B cell (primary cell): ENCODE results near the gene AEN. TPM values are rescaled to one million over a fixed set of nuclear protein-coding genes. Genes with fewer than 3 reads are reported as not detected.

Experiments
- ATAC-seq: fragments of 200-7000 bp; cut with Tn5 transposase; one replicate; pipeline ENCODE4 v1.10.0; 2021; ENCODE audit warnings: low read depth, mild to moderate bottlenecking, moderate number of reproducible peaks, moderate library complexity
- CTCF ChIA-PET: fragments of 350-600 bp; sonication (Branson Sonifier 250); formaldehyde crosslinking; loops from one replicate; lab custom pipeline; 2021; ENCODE audit warnings: antibody characterized with exemption, inconsistent platforms; lab: Charles Lee
- POLR2A ChIA-PET: fragments of 350-600 bp; sonication (Branson Sonifier 250); formaldehyde crosslinking; loops from one replicate; lab custom pipeline; 2021; ENCODE audit warnings: antibody characterized with exemption; lab: Charles Lee
- DNase-seq: peaks from one replicate; pipeline ENCODE4 v3.0.0; 2013
- H2AFZ ChIP-seq: 2 replicates; pipeline ENCODE4 v1.6.1; 2012; ENCODE audit warnings: mild to moderate bottlenecking, low read depth, low read length; ENCODE audit not compliant: insufficient read depth, poor library complexity, severe bottlenecking
- H3K27ac ChIP-seq, 2 donors: 1 replicate in 1 of 2; 2 replicates in 1 of 2; pipeline ENCODE4 v1.5.1; 2012 to 2013; ENCODE audit warnings: low read length in 2 of 2, mild to moderate bottlenecking in 2 of 2, moderate library complexity in 1 of 2
- H3K27me3 ChIP-seq, 4 experiments: fragments of 200-600 bp in 1 of 4; sonication (generic) in 1 of 4; replicated peaks in 1 of 4; 1 replicate in 2 of 4; 2 replicates in 2 of 4; pipeline versions ENCODE4 v1.6.1 to v1.7.0; 2013 to 2016; ENCODE audit warnings: low read length in 3 of 4, mild to moderate bottlenecking in 2 of 4, mixed read lengths in 1 of 4, moderate library complexity in 1 of 4; ENCODE audit not compliant: insufficient read depth in 4 of 4, control insufficient read depth in 3 of 4; ENCODE audit errors: control extremely low read depth in 1 of 4
- H3K36me3 ChIP-seq, 2 experiments: replicated peaks in 1 of 2; 1 replicate in 1 of 2; 2 replicates in 1 of 2; pipeline versions ENCODE4 v1.6.1 to v1.7.1; 2013; ENCODE audit warnings: low read length in 1 of 2; ENCODE audit not compliant: insufficient read depth in 2 of 2, control insufficient read depth in 1 of 2; ENCODE audit errors: control extremely low read depth in 1 of 2, extremely low read depth in 1 of 2
- H3K4me1 ChIP-seq, 2 donors: fragments of 200-600 bp in 1 of 2; sonication (generic) in 1 of 2; 1 replicate in 1 of 2; 2 replicates in 1 of 2; pipeline versions ENCODE4 v1.5.1 to v1.6.1; 2013 to 2017; ENCODE audit warnings: low read length in 2 of 2; ENCODE audit not compliant: control insufficient read depth in 2 of 2, insufficient read depth in 2 of 2
- H3K4me2 ChIP-seq: replicated peaks from 2 replicates; pipeline ENCODE3; 2012; ENCODE audit warnings: mild to moderate bottlenecking, low read depth, low read length; ENCODE audit not compliant: poor library complexity, severe bottlenecking
- H3K4me3 ChIP-seq, 5 experiments: fragments of 200-600 bp in 1 of 5; sonication (generic) in 1 of 5; 1 replicate in 3 of 5; 2 replicates in 2 of 5; pipeline versions ENCODE4 v1.5.1 to v1.7.0; 2011 to 2016; ENCODE audit warnings: low read length in 4 of 5, mild to moderate bottlenecking in 4 of 5, low read depth in 2 of 5, control low read depth in 1 of 5, moderate library complexity in 1 of 5; ENCODE audit not compliant: insufficient read depth in 1 of 5; ENCODE audit errors: control extremely low read depth in 1 of 5, extremely low read depth in 1 of 5
- H3K79me2 ChIP-seq: fragments of 200-600 bp; sonication (generic); one replicate; pipeline ENCODE4 v1.6.0; 2016; ENCODE audit warnings: low read length; ENCODE audit not compliant: control insufficient read depth, insufficient read depth
- H3K9ac ChIP-seq: fragments of 200-600 bp; sonication (generic); 2 replicates; pipeline ENCODE4 v1.6.1; 2017; ENCODE audit warnings: mild to moderate bottlenecking, low read length, moderate library complexity
- H3K9me3 ChIP-seq, 3 donors: one replicate each; pipeline versions ENCODE4 v1.6.1 to v1.7.1; 2013; ENCODE audit warnings: low read length in 2 of 3; ENCODE audit not compliant: control insufficient read depth in 2 of 3, insufficient read depth in 1 of 3; ENCODE audit errors: control extremely low read depth in 1 of 3
- H4K20me1 ChIP-seq: 2 replicates; pipeline ENCODE4 v1.6.0; 2012; ENCODE audit warnings: mild to moderate bottlenecking, low read length; ENCODE audit not compliant: insufficient read depth, control insufficient read depth, poor library complexity, severe bottlenecking
- H3K27ac Mint-ChIP-seq: one replicate; pipeline ENCODE4 v1.8.0; 2021; ENCODE audit warnings: mixed read lengths
- H3K27me3 Mint-ChIP-seq: one replicate; pipeline ENCODE4 v1.8.0; 2021; ENCODE audit warnings: mixed read lengths
- H3K4me1 Mint-ChIP-seq: one replicate; pipeline ENCODE4 v1.8.0; 2021; ENCODE audit warnings: mixed read lengths
- H3K4me3 Mint-ChIP-seq: one replicate; pipeline ENCODE4 v1.8.0; 2021; ENCODE audit warnings: mixed read lengths
- H3K9me3 Mint-ChIP-seq: one replicate; pipeline ENCODE4 v1.8.0; 2022; ENCODE audit warnings: mixed read lengths; ENCODE audit not compliant: insufficient read depth
- EZH2 ChIP-seq: IDR thresholded peaks from 2 replicates; pipeline ENCODE4 v1.6.1; 2012; ENCODE audit warnings: borderline replicate concordance, low read depth, mild to moderate bottlenecking, moderate library complexity, low read length; ENCODE audit not compliant: insufficient read depth, poor library complexity, severe bottlenecking
- WGBS: methylation state at CpG from one replicate; pipeline ENCODE4 v1.1.5; 2013; ENCODE audit warnings: missing lambda C conversion rate; ENCODE audit not compliant: insufficient coverage; 5-methylcytosine and 5-hydroxymethylcytosine counted together
- intact Hi-C: fragments of 100-400 bp; cut with micrococcal nuclease; formaldehyde crosslinking; loops from one replicate; pipeline ENCODE4 v1.10.0; 2022
- polyA plus RNA-seq: library from polyadenylated mRNA; depleted of rRNA; stranded (reverse); fragments of >200 nt; gene quantifications from 2 replicates; pipeline ENCODE4 v1.2.3, GENCODE V29; 2012
- total RNA-seq, 2 donors: library from RNA; stranded (reverse); fragments of 120-200 nt in 1 of 2; gene quantifications; 1 replicate in 1 of 2; 2 replicates in 1 of 2; pipeline versions ENCODE4 v1.2.3 to v1.2.4, GENCODE V29; 2013 to 2022
- TF ChIP-seq, protein P1 (sequence below): fragments of 200-600 bp; IDR thresholded peaks from one replicate; pipeline ENCODE4 v1.8.0; 2022; ENCODE audit warnings: antibody characterized with exemption, mild to moderate bottlenecking

AEN gene
- total and polyA plus RNA-seq, 2 donors (not counting 1 experiment from before 2014, with no cell fraction given) = 18.5 to 42.9 TPM

- H3K27me3 Mint-ChIP-seq = peaks cover 76% of the 10 kb centered on the region
- Histone ChIP-seq H3K27me3 (peaks cover 0 to 67% (median 44%) of the 10 kb centered on the region in 4 experiments), H3K27ac (no peak overlapping the region), H2AFZ (no peak overlapping the region), H3K79me2 (no peaks in the 10 kb centered on the region), H4K20me1 (no peaks in the 10 kb centered on the region), H3K9ac (no peak overlapping the region), H3K4me1 (peaks cover 19% of the 10 kb centered on the region in 2 donors), H3K9me3 (peaks cover 0 to 22% (median 0%) of the 10 kb centered on the region in 3 donors), H3K4me3 (no peak overlapping the region), H3K36me3 (no peaks in the 10 kb centered on the region), H3K4me2 (no peak overlapping the region)
- ChIA-PET POLR2A (no interaction called here), CTCF (interaction anchor here (2.0 to 3.5 kb wide), 2 partner anchors 16 to 30 kb away, joined by 5 to 13 read pairs; partner anchors contain the start of gene ISG20)
- no peak overlapping the region for H3K27ac Mint-ChIP-seq
- ATAC-seq (no peak), DNase-seq (no peak)
- 62% methylated on average over 3 of the region's 4 CpGs for WGBS
- no peak overlapping the region for H3K4me3 Mint-ChIP-seq
- H3K9me3 Mint-ChIP-seq = no peaks in the 10 kb centered on the region
- peaks cover 12% of the 10 kb centered on the region for H3K4me1 Mint-ChIP-seq
- intact Hi-C loops = no loop called here
- TF ChIP-seq, protein P1, sequence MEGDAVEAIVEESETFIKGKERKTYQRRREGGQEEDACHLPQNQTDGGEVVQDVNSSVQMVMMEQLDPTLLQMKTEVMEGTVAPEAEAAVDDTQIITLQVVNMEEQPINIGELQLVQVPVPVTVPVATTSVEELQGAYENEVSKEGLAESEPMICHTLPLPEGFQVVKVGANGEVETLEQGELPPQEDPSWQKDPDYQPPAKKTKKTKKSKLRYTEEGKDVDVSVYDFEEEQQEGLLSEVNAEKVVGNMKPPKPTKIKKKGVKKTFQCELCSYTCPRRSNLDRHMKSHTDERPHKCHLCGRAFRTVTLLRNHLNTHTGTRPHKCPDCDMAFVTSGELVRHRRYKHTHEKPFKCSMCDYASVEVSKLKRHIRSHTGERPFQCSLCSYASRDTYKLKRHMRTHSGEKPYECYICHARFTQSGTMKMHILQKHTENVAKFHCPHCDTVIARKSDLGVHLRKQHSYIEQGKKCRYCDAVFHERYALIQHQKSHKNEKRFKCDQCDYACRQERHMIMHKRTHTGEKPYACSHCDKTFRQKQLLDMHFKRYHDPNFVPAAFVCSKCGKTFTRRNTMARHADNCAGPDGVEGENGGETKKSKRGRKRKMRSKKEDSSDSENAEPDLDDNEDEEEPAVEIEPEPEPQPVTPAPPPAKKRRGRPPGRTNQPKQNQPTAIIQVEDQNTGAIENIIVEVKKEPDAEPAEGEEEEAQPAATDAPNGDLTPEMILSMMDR = no peak
- TF ChIP-seq EZH2 = no peak
Observed at GRCh38 chr15:88608607-88609181, 12.4 kb upstream of the AEN start.

GRCh38 chr15:88609344-88610090, 11.6 kb upstream of the AEN start:
- H3K4me3 Mint-ChIP-seq = no peak overlapping the region
- Histone ChIP-seq H3K79me2 (no peaks in the 10 kb centered on the region), H3K36me3 (no peaks in the 10 kb centered on the region), H3K9ac (no peak overlapping the region), H3K27ac (no peak overlapping the region), H3K9me3 (peaks cover 0 to 15% (median 0%) of the 10 kb centered on the region in 3 donors), H4K20me1 (no peaks in the 10 kb centered on the region), H3K27me3 (peaks cover 0 to 59% (median 38%) of the 10 kb centered on the region in 4 experiments), H3K4me3 (no peak overlapping the region), H2AFZ (no peak overlapping the region), H3K4me2 (no peak overlapping the region), H3K4me1 (peaks cover 11 to 16% of the 10 kb centered on the region in 2 donors)
- no peaks in the 10 kb centered on the region for H3K9me3 Mint-ChIP-seq
- peaks cover 69% of the 10 kb centered on the region for H3K27me3 Mint-ChIP-seq
- ChIA-PET POLR2A (no interaction called here), CTCF (interaction anchor here (2.0 to 3.5 kb wide), 2 partner anchors 15 to 29 kb away, joined by 5 to 13 read pairs; partner anchors contain the start of gene ISG20)
- intact Hi-C loops = no loop called here
- WGBS = 100% methylated on average over 1 of the region's 4 CpGs
- H3K27ac Mint-ChIP-seq = no peak overlapping the region
- H3K4me1 Mint-ChIP-seq = peaks cover 7% of the 10 kb centered on the region
- DNase-seq = no peak
- TF ChIP-seq, protein P1 = no peak
- TF ChIP-seq EZH2 = no peak
- ATAC-seq = no peak
